Cardiac muscle cell (in vitro differentiated cells and primary cell): ENCODE measurements around the gene EPS8L3. TPM values are rescaled to one million over a fixed set of nuclear protein-coding genes. Genes with fewer than 3 reads are reported as not detected.
"Not testable (repeated sequence)": the region's sequence is repeated elsewhere in the genome, so short reads cannot be mapped to it uniquely, and the experiment has no call there.

Experiments used
- DNase-seq, 2 donors: peaks; one replicate each; pipeline versions ENCODE4 v3.0.0 to v3.0.0-alpha.2; 2010 to 2017; ENCODE audit warnings: low read depth in 1 of 2, low spot score in 1 of 2
- H3K27ac ChIP-seq: fragments of 200-600 bp; sonication (generic); 2 replicates; pipeline ENCODE4 v1.5.1; 2016
- H3K27me3 ChIP-seq: fragments of 200-600 bp; sonication (generic); 2 replicates; pipeline ENCODE4 v1.6.0; 2016; ENCODE audit warnings: control low read depth
- H3K36me3 ChIP-seq: fragments of 200-600 bp; sonication (generic); 2 replicates; pipeline ENCODE4 v1.5.1; 2016; ENCODE audit warnings: control low read depth
- H3K4me1 ChIP-seq: fragments of 200-600 bp; sonication (generic); 2 replicates; pipeline ENCODE4 v1.8.1; 2017; ENCODE audit warnings: low read depth, mild to moderate bottlenecking, mixed run types
- H3K4me3 ChIP-seq: fragments of 200-600 bp; sonication (generic); 2 replicates; pipeline ENCODE4 v1.5.1; 2016; ENCODE audit warnings: mild to moderate bottlenecking
- H3K9me3 ChIP-seq: fragments of 200-600 bp; sonication (generic); 2 replicates; pipeline ENCODE4 v1.5.1; 2017; ENCODE audit warnings: low read depth, mild to moderate bottlenecking, control low read depth
- CTCF ChIP-seq: IDR thresholded peaks from 2 replicates; pipeline ENCODE4 v1.5.1; 2012; ENCODE audit warnings: low read depth, mild to moderate bottlenecking, low read length
- polyA plus RNA-seq: library from polyadenylated mRNA; unstranded; fragments of >200 nt; fragmentation: Nextera tagmentation; extraction: Ambion mirVana; gene quantifications from 2 replicates; pipeline ENCODE4 v1.2.1, GENCODE V29; 2016
- total RNA-seq: library from RNA; depleted of rRNA; stranded (reverse); fragments of >200 nt; gene quantifications from 2 replicates; pipeline ENCODE4 v1.2.3, GENCODE V29; 2016

The EPS8L3 gene
- total and polyA plus RNA-seq, 2 experiments from 2014 or later, result 0.28 TPM; not detected in 1

DNA sequence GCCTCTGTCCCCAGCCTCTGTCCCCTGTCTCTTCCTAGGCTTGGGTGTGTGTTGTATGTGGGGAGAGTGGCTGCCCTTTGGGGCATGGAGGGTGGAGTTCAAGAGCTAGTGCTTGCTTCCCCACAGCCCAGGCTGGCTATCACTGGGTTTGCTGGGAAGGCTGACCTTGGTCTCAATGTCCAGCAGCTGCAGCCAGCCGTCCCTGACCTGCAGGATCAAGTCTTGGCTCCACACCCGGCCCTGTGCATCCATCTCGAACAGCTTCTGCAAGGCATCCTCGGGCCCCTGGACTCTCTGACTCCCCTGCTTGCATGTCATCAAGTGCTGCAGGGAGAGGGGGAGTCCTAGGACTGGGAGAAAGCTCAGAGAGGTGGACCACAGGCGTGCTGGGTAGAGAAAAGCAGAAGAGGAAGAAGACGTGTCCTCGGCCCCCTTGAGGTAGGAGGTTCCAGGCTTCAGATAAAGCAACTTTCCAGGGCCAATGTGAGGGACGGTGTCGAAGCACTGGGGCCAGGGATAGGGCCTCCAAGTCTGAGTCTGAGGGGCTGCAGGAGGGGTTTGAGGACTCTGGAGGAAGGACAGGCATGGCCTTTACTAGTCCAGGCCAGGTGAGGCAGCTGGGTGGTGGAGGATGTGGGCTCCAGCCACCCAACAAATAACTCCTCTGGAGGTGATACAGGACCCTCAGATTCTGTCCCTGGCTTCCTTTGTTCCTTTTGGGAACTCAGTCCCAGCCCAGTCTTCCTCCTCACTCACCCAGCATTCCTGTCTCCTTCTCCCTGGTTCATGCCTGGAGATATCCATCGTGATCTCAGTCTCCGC lies 4.0 kb downstream of the EPS8L3 start:
- H3K4me1 ChIP-seq, result peaks cover 5% of the 10 kb centered on the region
- no peak overlapping the region for H3K4me3 ChIP-seq
- TF ChIP-seq CTCF, result no peak
- H3K27me3 ChIP-seq, result no peaks in the 10 kb centered on the region
- H3K36me3 ChIP-seq, result no peaks in the 10 kb centered on the region
- no peaks in the 10 kb centered on the region for H3K9me3 ChIP-seq
- no peak for DNase-seq
- no peak overlapping the region for H3K27ac ChIP-seq

- H3K4me1 ChIP-seq, result peaks cover 5% of the 10 kb centered on the region
- no peak overlapping the region for H3K27ac ChIP-seq
- H3K27me3 ChIP-seq, result no peaks in the 10 kb centered on the region
- no peaks in the 10 kb centered on the region for H3K36me3 ChIP-seq
- H3K4me3 ChIP-seq, result no peak overlapping the region
- DNase-seq, result no peak
- no peak for TF ChIP-seq CTCF
- no peaks in the 10 kb centered on the region for H3K9me3 ChIP-seq
Observed at GRCh38 chr1:109757936-109758786, 5.6 kb downstream of the EPS8L3 start.

- Histone ChIP-seq H3K4me1 (peaks cover 5% of the 10 kb centered on the region), H3K9me3 (no peaks in the 10 kb centered on the region), H3K4me3 (no peak overlapping the region), H3K27me3 (no peaks in the 10 kb centered on the region), H3K36me3 (no peaks in the 10 kb centered on the region), H3K27ac (no peak overlapping the region)
- no peak for TF ChIP-seq CTCF
- no peak for DNase-seq
Observed at GRCh38 chr1:109756848-109757521, 6.7 kb downstream of the EPS8L3 start.

DNA sequence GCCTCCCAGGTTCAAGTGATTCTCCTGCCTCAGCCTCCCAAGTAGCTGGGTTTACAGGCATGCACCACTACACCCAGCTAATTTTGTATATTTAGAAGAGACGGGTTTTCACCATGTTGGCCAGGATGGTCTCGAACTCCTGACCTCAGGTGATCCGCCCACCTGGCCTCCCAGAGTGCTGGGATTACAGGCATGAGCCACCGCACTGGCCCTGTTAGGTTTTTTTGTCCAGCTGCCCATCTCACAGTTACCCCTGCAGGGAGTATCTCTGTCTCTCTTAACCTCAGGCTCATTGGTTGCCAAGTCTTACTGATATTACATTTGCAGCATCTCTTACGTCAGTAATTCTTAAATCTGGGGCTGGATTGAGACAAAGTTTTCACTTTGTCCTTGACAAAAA lies 7.4 kb downstream of the EPS8L3 start:
- H3K27me3 ChIP-seq, H3K4me1 ChIP-seq, H3K27ac ChIP-seq, H3K9me3 ChIP-seq, H3K4me3 ChIP-seq, H3K36me3 ChIP-seq, DNase-seq: not testable (repeated sequence)

GRCh38 chr1:109754738-109755137 lies 9.0 kb downstream of the EPS8L3 start:
- TF ChIP-seq CTCF, result no peak
- Histone ChIP-seq H3K4me1 (no peaks in the 10 kb centered on the region), H3K36me3 (no peaks in the 10 kb centered on the region), H3K27me3 (no peaks in the 10 kb centered on the region), H3K9me3 (no peaks in the 10 kb centered on the region), H3K27ac (no peak overlapping the region), H3K4me3 (no peak overlapping the region)
- no peak for DNase-seq
